GM12864 (cell line): Measurements from ENCODE around the gene NTSR1.

Experiments
- DNase-seq: peaks from one replicate; pipeline ENCODE4 v3.0.0-alpha.2; 2011; ENCODE audit warnings: low read depth
- H3K4me3 ChIP-seq: 2 replicates; pipeline ENCODE4 v1.5.1; 2011; ENCODE audit warnings: mild to moderate bottlenecking, low read depth, low read length, control low read depth
- TF ChIP-seq, protein P1 (sequence below): IDR thresholded peaks from 2 replicates; pipeline ENCODE4 v1.5.1; 2011; ENCODE audit warnings: low read depth, mild to moderate bottlenecking, moderate library complexity, low read length, control low read depth, inconsistent platforms; ENCODE audit errors: missing control alignments

The NTSR1 gene

DNA sequence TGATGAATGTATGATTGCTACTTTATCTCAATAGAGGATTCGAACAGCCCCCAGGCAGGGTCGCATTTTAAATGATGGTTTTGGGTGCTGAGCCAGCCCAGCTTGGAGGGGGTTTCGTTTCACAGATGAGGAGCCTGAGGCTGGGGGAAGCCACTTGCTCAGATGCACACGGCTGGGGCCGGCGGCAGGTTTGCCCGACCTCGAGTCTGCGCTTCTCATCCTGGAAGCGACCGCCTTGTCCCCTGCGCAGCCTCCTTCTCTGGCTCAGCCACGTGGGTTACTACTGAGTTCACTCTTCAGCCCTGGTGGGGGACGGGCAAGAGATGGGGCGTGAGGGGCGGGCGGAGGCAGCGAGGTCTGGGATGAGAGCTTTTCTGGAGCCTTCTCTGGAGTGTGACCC, 25.3 kb downstream of the NTSR1 start:
- no peak overlapping the region for H3K4me3 ChIP-seq
- no peak for DNase-seq
- TF ChIP-seq, protein P1, sequence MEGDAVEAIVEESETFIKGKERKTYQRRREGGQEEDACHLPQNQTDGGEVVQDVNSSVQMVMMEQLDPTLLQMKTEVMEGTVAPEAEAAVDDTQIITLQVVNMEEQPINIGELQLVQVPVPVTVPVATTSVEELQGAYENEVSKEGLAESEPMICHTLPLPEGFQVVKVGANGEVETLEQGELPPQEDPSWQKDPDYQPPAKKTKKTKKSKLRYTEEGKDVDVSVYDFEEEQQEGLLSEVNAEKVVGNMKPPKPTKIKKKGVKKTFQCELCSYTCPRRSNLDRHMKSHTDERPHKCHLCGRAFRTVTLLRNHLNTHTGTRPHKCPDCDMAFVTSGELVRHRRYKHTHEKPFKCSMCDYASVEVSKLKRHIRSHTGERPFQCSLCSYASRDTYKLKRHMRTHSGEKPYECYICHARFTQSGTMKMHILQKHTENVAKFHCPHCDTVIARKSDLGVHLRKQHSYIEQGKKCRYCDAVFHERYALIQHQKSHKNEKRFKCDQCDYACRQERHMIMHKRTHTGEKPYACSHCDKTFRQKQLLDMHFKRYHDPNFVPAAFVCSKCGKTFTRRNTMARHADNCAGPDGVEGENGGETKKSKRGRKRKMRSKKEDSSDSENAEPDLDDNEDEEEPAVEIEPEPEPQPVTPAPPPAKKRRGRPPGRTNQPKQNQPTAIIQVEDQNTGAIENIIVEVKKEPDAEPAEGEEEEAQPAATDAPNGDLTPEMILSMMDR = no peak

- H3K4me3 ChIP-seq = no peak overlapping the region
- TF ChIP-seq, protein P1 = no peak
- no peak for DNase-seq
Measured at GRCh38 chr20:62734326-62734725, 25.7 kb downstream of the NTSR1 start.

DNA sequence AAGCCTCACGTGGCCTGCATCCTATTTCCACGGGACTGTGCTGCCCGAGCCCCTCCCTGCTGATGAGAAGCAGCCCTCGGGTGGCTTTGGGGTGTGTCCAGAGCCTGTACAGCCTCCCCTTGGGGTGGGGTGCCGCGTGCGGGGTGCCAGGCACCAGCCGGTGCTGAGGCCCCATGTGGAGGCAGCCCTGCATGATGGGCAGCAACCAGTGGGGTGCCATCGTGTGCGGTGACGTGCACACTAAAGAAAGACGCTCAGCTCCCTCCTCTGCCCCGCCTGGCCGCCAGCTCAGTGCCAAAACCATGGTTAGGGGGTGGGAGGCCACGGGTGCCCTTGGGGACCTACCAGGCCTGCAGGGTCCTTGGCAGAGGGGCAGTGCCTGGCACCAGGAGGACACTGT, 26.2 kb downstream of the NTSR1 start:
- TF ChIP-seq, protein P1 = no peak
- DNase-seq = no peak
- H3K4me3 ChIP-seq = no peak overlapping the region

GRCh38 chr20:62735331-62735821, 26.7 kb downstream of the NTSR1 start:
- no peak for DNase-seq
- TF ChIP-seq, protein P1 = no peak
- no peak overlapping the region for H3K4me3 ChIP-seq

- no peak overlapping the region for H3K4me3 ChIP-seq
- TF ChIP-seq, protein P1 = no peak
- no peak for DNase-seq
Measured at GRCh38 chr20:62736026-62736406, 27.4 kb downstream of the NTSR1 start.

DNA sequence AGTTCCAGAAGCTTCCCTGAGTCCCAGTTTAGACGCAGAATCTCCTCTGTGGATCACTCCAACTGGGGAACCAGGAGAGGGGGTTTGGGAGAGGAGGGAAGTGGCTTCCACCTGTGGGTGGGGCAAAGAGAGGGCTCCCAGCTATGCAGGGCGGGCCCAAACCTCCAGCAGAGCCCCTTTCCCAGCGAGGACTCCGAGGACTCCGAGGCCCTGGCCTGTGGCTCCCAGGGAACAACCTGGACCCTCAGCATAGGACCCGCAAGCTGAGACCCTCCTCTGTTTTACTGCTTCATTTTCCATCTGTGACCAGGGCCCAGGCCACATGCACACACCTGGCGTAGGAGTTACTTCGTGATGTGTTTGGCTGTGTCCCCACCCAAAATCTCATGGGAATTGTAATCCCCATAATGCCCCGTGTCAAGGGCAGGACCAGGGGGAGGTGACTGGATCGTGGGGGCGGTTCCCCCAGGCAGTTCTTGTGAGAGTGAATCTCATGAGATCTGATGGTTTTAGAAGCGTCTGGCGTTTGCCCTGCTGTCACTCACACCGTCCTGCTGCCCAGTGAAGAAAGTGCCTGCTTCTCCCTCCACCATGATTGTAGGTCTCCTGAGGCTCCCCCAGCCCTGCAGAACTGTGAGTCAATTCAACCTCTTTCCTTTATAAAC, 27.9 kb downstream of the NTSR1 start:
- TF ChIP-seq, protein P1 = no peak
- no peak overlapping the region for H3K4me3 ChIP-seq
- DNase-seq = no peak

DNA sequence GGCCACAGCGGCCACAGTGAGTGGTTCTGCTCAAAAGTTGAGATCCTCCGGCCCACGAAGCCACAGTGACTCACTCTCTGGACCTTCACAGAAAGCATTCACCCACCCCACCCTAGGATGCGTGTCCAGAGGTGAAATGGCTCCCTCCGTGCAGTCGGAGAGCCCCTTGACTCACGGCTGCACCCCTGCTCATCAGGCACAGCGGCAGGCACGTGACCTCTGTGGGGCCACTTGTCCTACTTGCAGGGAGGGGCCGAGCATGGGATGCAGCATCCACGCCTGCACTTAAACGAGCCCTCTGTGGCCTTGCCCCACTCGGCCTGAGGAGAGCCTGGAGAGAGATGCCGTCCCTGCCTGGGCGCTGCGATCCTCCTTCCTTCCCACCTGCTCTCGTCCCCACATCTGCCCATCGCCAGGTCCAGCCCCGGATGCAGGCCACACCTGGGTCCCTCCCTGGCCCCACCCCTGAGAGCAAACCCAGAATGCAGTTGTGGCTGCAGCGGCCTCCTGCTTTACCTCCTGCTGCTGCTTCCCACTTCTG, 28.7 kb downstream of the NTSR1 start:
- TF ChIP-seq, protein P1 = no peak
- no peak overlapping the region for H3K4me3 ChIP-seq
- no peak for DNase-seq
